HG03378 (cell line): Measurements from ENCODE around the gene CARD14.
A peak's percentile ranks its signal among the peaks of the same experiment; 100 is the strongest.
"Not testable (repeated sequence)": the region's sequence is repeated elsewhere in the genome, so short reads cannot be mapped to it uniquely, and the experiment has no call there.

Source experiments
- ATAC-seq: cut with Tn5 transposase; IDR thresholded peaks from one replicate; pipeline ENCODE4 v1.9.1; 2021; ENCODE audit warnings: mild to moderate bottlenecking, moderate library complexity; ENCODE audit not compliant: unreplicated experiment

Gene CARD14

DNA sequence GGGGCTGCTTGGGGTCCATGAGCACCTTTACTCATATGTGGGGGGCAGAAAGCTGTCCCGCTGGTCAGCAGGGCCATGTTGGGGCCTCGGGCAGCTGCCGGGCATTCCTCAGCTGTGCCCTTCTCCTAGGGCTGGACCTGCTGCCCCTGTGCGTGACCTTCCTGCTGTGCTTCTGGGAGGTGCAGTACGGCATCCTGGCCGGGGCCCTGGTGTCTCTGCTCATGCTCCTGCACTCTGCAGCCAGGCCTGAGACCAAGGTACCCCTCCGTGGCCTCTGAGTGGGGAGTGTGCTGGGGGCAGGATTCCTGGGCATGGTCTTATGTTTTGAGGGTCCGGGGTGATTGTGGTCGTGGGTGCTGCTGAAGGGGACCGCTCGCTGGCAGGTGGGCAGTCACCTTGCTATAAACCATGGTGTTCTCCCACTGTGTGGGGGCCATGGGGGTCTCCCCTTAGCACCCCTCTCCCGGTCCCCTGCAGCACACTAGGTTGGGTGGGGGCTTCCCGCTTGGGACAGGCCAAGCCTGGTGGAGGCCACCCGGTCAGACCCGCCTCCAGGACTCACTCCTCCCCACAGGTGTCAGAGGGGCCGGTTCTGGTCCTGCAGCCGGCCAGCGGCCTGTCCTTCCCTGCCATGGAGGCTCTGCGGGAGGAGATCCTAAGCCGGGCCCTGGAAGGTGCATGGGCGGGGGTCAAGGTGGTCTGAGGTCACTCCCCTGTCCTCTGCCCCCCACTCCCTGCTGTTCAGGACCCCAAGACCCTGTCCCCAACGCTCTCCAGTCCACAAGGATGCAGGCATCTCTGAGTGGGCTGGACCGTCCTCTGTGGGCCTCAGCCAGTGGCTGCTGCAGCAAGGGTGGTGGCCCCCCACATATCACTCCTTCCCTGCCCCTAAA is 78.4 kb downstream of the CARD14 start:
- no peak for ATAC-seq

DNA sequence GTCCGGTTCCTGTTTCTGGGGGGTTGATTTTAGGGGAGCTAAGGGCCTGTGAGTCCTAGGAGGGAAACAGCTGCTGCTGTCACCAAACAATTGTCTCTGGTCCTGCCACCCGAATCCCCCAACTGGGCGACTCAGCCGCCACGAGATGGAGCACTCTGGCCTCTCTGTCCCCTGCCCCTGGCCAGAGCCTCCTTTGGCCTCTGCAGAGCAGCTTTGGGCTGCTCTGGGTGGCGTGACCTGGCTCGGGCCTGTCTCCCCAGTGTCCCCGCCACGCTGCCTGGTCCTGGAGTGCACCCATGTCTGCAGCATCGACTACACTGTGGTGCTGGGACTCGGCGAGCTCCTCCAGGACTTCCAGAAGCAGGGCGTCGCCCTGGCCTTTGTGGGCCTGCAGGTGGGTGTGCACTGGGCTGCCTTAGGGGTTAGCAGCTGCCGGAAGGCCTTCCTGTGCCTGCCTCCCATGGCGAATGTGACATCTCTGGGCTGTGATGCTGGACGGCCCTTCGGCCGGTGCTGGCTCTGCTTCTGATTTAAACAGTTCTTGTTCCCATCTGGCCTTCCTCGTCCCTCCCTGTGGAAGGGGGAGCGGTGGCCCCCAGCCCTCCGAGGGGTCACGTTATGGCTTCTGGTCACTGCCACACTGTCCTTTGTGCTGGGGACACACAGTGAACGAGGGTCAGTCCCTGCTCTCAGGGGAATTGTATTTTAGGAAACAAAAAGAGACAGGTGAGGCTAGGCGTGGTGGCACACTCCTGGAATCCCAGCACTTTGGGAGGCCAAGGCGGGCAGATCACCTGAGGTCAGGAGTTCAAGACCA is 79.3 kb downstream of the CARD14 start:
- ATAC-seq, result no peak

DNA sequence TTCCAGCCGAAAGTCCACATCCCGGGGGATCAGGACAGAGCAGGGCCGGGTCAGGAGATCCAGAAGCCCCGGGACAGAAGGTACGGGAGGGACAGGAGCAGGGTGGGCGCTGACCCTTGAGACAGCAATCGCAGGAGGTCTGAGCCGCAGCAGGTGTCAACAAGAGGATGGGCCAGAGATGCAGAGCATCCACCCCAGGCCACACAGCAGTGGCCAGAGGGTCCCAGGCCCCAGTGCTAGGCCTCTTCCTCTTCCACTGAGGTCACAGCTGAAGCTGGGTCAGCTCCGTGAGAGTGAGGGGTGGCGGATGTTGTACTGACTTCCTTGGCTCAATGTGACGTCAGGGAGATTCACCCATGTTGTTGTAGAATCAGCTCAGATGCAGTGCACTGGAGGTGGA is 82.1 kb downstream of the CARD14 start:
- ATAC-seq, result no peak

- no peak for ATAC-seq
These were observed 83.0 kb downstream of the CARD14 start for GRCh38 chr17:80252871-80253270.

- ATAC-seq, result no peak
These were observed 84.0 kb downstream of the CARD14 start for GRCh38 chr17:80253631-80254395.

DNA sequence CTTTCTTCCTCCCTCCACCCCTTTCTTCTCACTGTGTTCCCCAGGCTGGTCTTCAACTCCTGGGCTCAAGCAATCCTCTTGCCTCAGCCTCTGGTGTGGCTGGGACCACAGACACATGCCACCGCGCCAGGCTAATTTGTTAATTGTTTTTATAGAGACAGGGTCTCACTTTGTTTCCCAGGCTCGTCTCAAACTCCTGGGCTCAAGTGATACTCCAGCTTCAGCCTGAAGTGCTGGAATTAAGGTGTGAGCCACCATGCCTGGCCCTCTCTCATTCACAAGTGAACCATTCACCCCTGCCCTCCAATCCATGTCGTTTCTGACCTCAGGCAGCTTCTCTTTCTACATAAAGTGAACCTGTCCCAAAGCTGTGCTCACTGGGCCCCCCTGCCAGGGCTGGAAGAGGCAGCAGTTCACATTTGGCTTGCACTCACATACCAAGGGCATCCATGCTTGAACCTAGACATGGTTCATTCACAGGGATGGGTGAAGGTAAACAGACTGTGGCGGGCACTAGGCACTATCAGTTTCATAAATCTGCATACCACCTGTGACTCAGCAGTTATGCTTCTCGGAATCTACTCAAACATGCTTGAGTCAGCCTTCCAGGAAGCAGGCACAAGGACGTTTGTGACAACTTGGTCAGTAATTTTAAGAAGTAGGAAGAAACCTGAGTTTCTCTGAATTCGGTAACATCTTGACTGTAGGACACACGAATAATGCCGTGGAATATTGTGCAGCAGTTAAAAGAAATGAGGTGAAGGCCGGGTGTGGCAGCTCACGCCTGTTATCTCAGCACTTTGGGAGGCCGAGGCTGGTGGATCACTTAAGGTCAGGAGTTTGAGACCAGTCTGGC is 84.8 kb downstream of the CARD14 start:
- peak; percentile 47 for ATAC-seq

DNA sequence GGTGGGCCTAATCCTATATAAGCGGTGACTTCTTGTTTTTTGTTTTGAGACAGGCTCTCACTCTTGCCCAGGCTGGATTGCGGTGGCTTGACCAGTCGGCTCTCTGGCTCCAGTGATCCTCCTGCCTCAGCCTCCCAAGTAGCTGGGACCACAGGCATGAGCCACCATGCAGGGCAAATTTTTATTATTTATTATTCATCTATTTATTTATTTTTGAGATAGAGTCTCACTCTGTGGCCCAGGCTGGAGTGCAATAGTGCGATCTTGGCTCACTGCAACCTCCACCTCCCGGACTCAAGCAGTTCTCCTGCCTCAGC is 86.2 kb downstream of the CARD14 start:
- ATAC-seq, result no peak

- no peak for ATAC-seq
These were observed 87.9 kb downstream of the CARD14 start for GRCh38 chr17:80257716-80258213.

DNA sequence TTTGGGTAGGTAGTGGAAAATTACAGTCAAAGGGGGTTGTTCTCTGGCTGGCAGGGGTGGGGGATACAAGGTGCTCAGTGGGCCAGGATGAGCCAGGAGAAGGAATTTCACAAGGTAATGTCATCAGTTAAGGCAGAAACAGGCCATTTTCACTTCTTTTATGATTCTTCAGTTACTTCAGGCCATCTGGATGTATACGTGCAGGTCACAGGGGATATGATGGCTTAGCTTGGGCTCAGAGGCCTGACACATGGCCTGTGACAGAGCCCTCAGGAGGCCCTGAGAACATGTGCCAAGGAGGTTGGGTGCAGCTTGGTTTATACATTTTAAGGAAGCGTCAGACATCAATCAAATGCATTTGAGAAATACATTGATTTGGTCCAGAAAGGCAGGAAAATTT is 88.5 kb downstream of the CARD14 start:
- ATAC-seq, result not testable (repeated sequence)
